ENCODE data around the gene SLC17A4.
"Not testable (repeated sequence)": the region's sequence is repeated elsewhere in the genome, so short reads cannot be mapped to it uniquely, and the experiment has no call there.

SLC17A4 gene

GRCh38 chr6:25754535-25754934 is at the start of gene SLC17A4:
Gene SLC17A4, plus strand, starts transcription at chr6:25754742. Its CDS starts 7,221 bp downstream, at chr6:25761963.
- no peak for DNase-seq

GRCh38 chr6:25706314-25707014 is 48.1 kb upstream of the SLC17A4 start:
- peak; percentile 8 for DNase-seq

GRCh38 chr6:25709761-25710160 is 44.8 kb upstream of the SLC17A4 start:
- no peak for DNase-seq

- no peak for DNase-seq
Measured at GRCh38 chr6:25710287-25710686, 44.3 kb upstream of the SLC17A4 start.

- no peak for DNase-seq
Measured at GRCh38 chr6:25713824-25714223, 40.7 kb upstream of the SLC17A4 start.

GRCh38 chr6:25714765-25715164 is 39.8 kb upstream of the SLC17A4 start:
- peak; percentile 10 for DNase-seq

- no peak for DNase-seq
Measured at GRCh38 chr6:25715794-25716193, 38.7 kb upstream of the SLC17A4 start.

- DNase-seq, result peak; percentile 44
Measured at GRCh38 chr6:25717866-25718740, 36.4 kb upstream of the SLC17A4 start.

GRCh38 chr6:25726122-25726911 is 28.2 kb upstream of the SLC17A4 start:
- DNase-seq, result no peak

- no peak for DNase-seq
Measured at GRCh38 chr6:25727028-25727427, 27.5 kb upstream of the SLC17A4 start.

GRCh38 chr6:25730907-25731306 is 23.6 kb upstream of the SLC17A4 start:
- DNase-seq, result no peak

GRCh38 chr6:25731721-25732120 is 22.8 kb upstream of the SLC17A4 start:
- no peak for DNase-seq

- DNase-seq, result no peak
Measured at GRCh38 chr6:25732468-25733198, 21.9 kb upstream of the SLC17A4 start.

GRCh38 chr6:25735261-25735660 is 19.3 kb upstream of the SLC17A4 start:
- DNase-seq, result no peak

- no peak for DNase-seq
Measured at GRCh38 chr6:25743868-25744267, 10.7 kb upstream of the SLC17A4 start.

- no peak for DNase-seq
Measured at GRCh38 chr6:25745836-25746235, 8.7 kb upstream of the SLC17A4 start.

GRCh38 chr6:25746968-25747367 is 7.6 kb upstream of the SLC17A4 start:
- no peak for DNase-seq

- DNase-seq, result no peak
Measured at GRCh38 chr6:25747477-25747876, 7.1 kb upstream of the SLC17A4 start.

- DNase-seq, result no peak
Measured at GRCh38 chr6:25748049-25748448, 6.5 kb upstream of the SLC17A4 start.

GRCh38 chr6:25748601-25749517 is 5.7 kb upstream of the SLC17A4 start:
- DNase-seq, result not testable (repeated sequence)

GRCh38 chr6:25749837-25750236 is 4.7 kb upstream of the SLC17A4 start:
- DNase-seq, result no peak
